BJ (cell line): Measurements from ENCODE around the gene ITCH. TPM values are rescaled to one million over a fixed set of nuclear protein-coding genes. Genes with fewer than 3 reads are reported as not detected.
A peak's percentile ranks its signal among the peaks of the same experiment; 100 is the strongest.

Experiments
- CTCF ChIA-PET: fragments of 350-600 bp; formaldehyde crosslinking; extraction: SDS; loops from one replicate; lab custom pipeline; 2021; ENCODE audit warnings: antibody characterized with exemption, inconsistent platforms; lab: Yijun Ruan, JAX
- POLR2A ChIA-PET: fragments of 300-600 bp; sonication (Branson Sonifier 250); formaldehyde crosslinking; extraction: SDS; loops from one replicate; lab custom pipeline; 2021; ENCODE audit warnings: antibody characterized with exemption; lab: Charles Lee
- DNase-seq: peaks from one replicate; pipeline ENCODE4 v3.0.0-alpha.2; 2011; ENCODE audit warnings: low read depth
- H3K27me3 ChIP-seq: 2 replicates; pipeline ENCODE4 v1.6.0; 2011; ENCODE audit warnings: low read length; ENCODE audit not compliant: control insufficient read depth, insufficient read depth
- H3K36me3 ChIP-seq: 2 replicates; pipeline ENCODE4 v1.5.1; 2011; ENCODE audit warnings: low read length; ENCODE audit not compliant: control insufficient read depth, insufficient read depth
- H3K4me3 ChIP-seq: 2 replicates; pipeline ENCODE4 v1.5.1; 2011; ENCODE audit warnings: low read depth, mild to moderate bottlenecking, control low read depth, low read length
- CTCF ChIP-seq: IDR thresholded peaks from 2 replicates; pipeline ENCODE4 v1.5.1; 2011; ENCODE audit warnings: low read depth, mild to moderate bottlenecking, control low read depth, inconsistent platforms, low read length, moderate library complexity; ENCODE audit not compliant: insufficient read depth
- polyA plus RNA-seq: library from polyadenylated mRNA; depleted of rRNA; stranded (reverse); fragments of >200 nt; gene quantifications from 2 replicates; pipeline ENCODE4 v1.2.3, GENCODE V29; 2011

ITCH gene
- polyA plus RNA-seq, 1 experiment: 7.8 TPM

- no peaks in the 10 kb centered on the region for H3K36me3 ChIP-seq
- ChIA-PET POLR2A (no interaction called here), CTCF (interaction anchor here (1.1 to 2.0 kb wide), 4 partner anchors 10 to 367 kb away, joined by 3 to 15 read pairs (median 6); no protein-coding TSS in a partner anchor)
Observed at GRCh38 chr20:34557936-34558319, 194.9 kb downstream of the ITCH start.

GRCh38 chr20:34558320-34559218 is 195.5 kb downstream of the ITCH start, which contains the start of gene MAP1LC3A:
Gene MAP1LC3A (plus strand): TSS chr20:34558718. CDS start chr20:34558869, 151 bp downstream.
- Histone ChIP-seq H3K36me3 (no peaks in the 10 kb centered on the region), H3K4me3 (peak within 1 kb of the TSS; percentile 88), H3K27me3 (no peaks in the 10 kb centered on the region)
- ChIA-PET POLR2A (no interaction called here), CTCF (interaction anchor here (1.1 to 2.0 kb wide), 8 partner anchors 10 to 368 kb away, joined by 3 to 15 read pairs (median 3); no protein-coding TSS in a partner anchor)
- TF ChIP-seq CTCF: no peak
- peak; percentile 57 for DNase-seq

More at GRCh38 chr20:34557936-34558319, 194.9 kb downstream of the ITCH start:
- Histone ChIP-seq H3K27me3 (no peaks in the 10 kb centered on the region), H3K4me3 (peak overlapping the region; percentile 88)
- no peak for DNase-seq
- no peak for TF ChIP-seq CTCF

- ChIA-PET POLR2A (no interaction called here), CTCF (interaction anchor here (1.1 to 2.0 kb wide), 7 partner anchors 10 to 247 kb away, joined by 3 to 15 read pairs (median 3); no protein-coding TSS in a partner anchor)
- peak overlapping the region; percentile 88 for H3K4me3 ChIP-seq
- peak; percentile 22; the same call in 1 of the 2 replicates for TF ChIP-seq CTCF
- no peak for DNase-seq
- no peaks in the 10 kb centered on the region for H3K36me3 ChIP-seq
- H3K27me3 ChIP-seq: no peaks in the 10 kb centered on the region
Observed at GRCh38 chr20:34559311-34560140, 196.5 kb downstream of the ITCH start.

GRCh38 chr20:34560141-34560523 is 197.1 kb downstream of the ITCH start:
- Histone ChIP-seq H3K4me3 (no peak overlapping the region), H3K36me3 (no peaks in the 10 kb centered on the region), H3K27me3 (no peaks in the 10 kb centered on the region)
- ChIA-PET CTCF (interaction anchor here (1.3 kb wide), 2 partner anchors 9 to 248 kb away, joined by 3 to 5 read pairs; no protein-coding TSS in a partner anchor), POLR2A (no interaction called here)
- no peak for DNase-seq
- no peak for TF ChIP-seq CTCF
